GM08714 (cell line): ENCODE data around the gene PRKAG1.

Experiments used
- H3K4me3 ChIP-seq: fragments of 200-500 bp; sonication (Bioruptor generic); 2 replicates; pipeline ENCODE4 v1.5.1; 2014; ENCODE audit warnings: mild to moderate bottlenecking, low read length, inconsistent platforms
- ZNF274 ChIP-seq: IDR thresholded peaks from 2 replicates; pipeline ENCODE4 v1.6.1; 2012; ENCODE audit warnings: mild to moderate bottlenecking, low read depth, low read length

PRKAG1 gene

GRCh38 chr12:48969833-48970701, 48.5 kb downstream of the PRKAG1 start:
- TF ChIP-seq ZNF274: no peak

GRCh38 chr12:48969160-48969771, 49.3 kb downstream of the PRKAG1 start:
- TF ChIP-seq ZNF274: no peak
- H3K4me3 ChIP-seq: no peak overlapping the region

More at GRCh38 chr12:48969833-48970701, 48.5 kb downstream of the PRKAG1 start:
- no peak overlapping the region for H3K4me3 ChIP-seq

- TF ChIP-seq ZNF274: no peak
- no peak overlapping the region for H3K4me3 ChIP-seq
Observed at GRCh38 chr12:48968467-48968866, 50.1 kb downstream of the PRKAG1 start.

- TF ChIP-seq ZNF274: no peak
- no peak overlapping the region for H3K4me3 ChIP-seq
Observed at GRCh38 chr12:48967991-48968390, 50.6 kb downstream of the PRKAG1 start.

- TF ChIP-seq ZNF274: no peak
- H3K4me3 ChIP-seq: no peak overlapping the region
Observed at GRCh38 chr12:48966177-48966895, 52.2 kb downstream of the PRKAG1 start.

GRCh38 chr12:48965298-48965838, 53.2 kb downstream of the PRKAG1 start:
- no peak for TF ChIP-seq ZNF274
- H3K4me3 ChIP-seq: no peak overlapping the region

GRCh38 chr12:48961801-48962200, 56.8 kb downstream of the PRKAG1 start:
- no peak overlapping the region for H3K4me3 ChIP-seq
- no peak for TF ChIP-seq ZNF274

GRCh38 chr12:48961331-48961730, 57.2 kb downstream of the PRKAG1 start:
- no peak overlapping the region for H3K4me3 ChIP-seq
- TF ChIP-seq ZNF274: no peak

- no peak for TF ChIP-seq ZNF274
- no peak overlapping the region for H3K4me3 ChIP-seq
Observed at GRCh38 chr12:48960834-48961233, 57.7 kb downstream of the PRKAG1 start.

GRCh38 chr12:48958049-48958388, 60.6 kb downstream of the PRKAG1 start:
- TF ChIP-seq ZNF274: no peak
- peak overlapping the region; percentile 90 for H3K4me3 ChIP-seq

- TF ChIP-seq ZNF274: no peak
- peak within 1 kb of the TSS; percentile 90 for H3K4me3 ChIP-seq
Observed at GRCh38 chr12:48957141-48958048, 61.2 kb downstream of the PRKAG1 start, which contains the start of gene ARF3. Gene ARF3 (minus strand): TSS chr12:48957487. CDS start chr12:48941095, 16,392 bp downstream.

GRCh38 chr12:48956279-48957140, 62.1 kb downstream of the PRKAG1 start:
- TF ChIP-seq ZNF274: no peak

More at GRCh38 chr12:48956279-48957140, 62.1 kb downstream of the PRKAG1 start:
- peak overlapping the region; percentile 90 for H3K4me3 ChIP-seq
